HL-60 (cell line): ENCODE results near the gene FAM47E.

ENCODE experiments used
- GABPA ChIP-seq: IDR thresholded peaks from 2 replicates; pipeline ENCODE4 v1.6.1; 2012; ENCODE audit warnings: low read depth
- POLR2AphosphoS5 ChIP-seq: IDR thresholded peaks from 2 replicates; pipeline ENCODE4 v1.6.1; 2012; ENCODE audit warnings: low read depth
- REST ChIP-seq: IDR thresholded peaks from 2 replicates; pipeline ENCODE4 v1.6.1; 2012; ENCODE audit warnings: low read depth; ENCODE audit not compliant: insufficient replicate concordance
- SPI1 ChIP-seq: IDR thresholded peaks from 2 replicates; pipeline ENCODE4 v1.6.1; 2012; ENCODE audit warnings: low read depth, mild to moderate bottlenecking, borderline replicate concordance
- TF ChIP-seq, protein P1 (sequence below): IDR thresholded peaks from one replicate; pipeline ENCODE4 v1.5.1; 2011; ENCODE audit warnings: low read length, control low read depth, inconsistent platforms; ENCODE audit not compliant: insufficient read depth

DNA sequence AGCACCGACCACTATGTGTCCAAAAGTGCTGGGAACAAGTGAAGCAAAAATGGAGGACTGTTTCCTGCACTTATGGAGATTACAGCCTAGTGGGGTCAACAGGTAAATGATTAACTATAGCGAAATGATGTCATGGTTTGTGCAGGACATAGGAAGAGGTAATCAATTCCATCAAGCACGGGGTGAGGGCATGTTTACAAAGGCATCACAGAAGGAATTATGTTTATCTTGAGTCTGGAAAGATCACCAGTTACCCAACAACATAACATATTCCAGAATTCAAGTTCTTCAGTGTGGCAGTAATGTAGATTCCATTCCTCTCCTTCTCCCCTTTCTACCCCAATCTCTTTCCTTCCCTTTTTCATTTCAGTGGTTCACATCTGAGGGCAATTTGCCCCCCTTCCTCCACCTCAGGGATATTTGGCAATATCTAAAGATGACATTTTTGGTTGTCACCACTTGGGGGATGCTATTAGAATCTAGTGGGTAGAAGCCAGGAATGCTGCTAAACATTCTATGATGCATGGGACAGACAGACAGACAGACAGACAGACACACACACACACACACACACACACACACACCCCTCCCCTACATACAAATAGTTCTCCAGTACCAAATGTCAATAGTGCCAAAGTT, 24.1 kb downstream of the FAM47E start:
- TF ChIP-seq, protein P1, sequence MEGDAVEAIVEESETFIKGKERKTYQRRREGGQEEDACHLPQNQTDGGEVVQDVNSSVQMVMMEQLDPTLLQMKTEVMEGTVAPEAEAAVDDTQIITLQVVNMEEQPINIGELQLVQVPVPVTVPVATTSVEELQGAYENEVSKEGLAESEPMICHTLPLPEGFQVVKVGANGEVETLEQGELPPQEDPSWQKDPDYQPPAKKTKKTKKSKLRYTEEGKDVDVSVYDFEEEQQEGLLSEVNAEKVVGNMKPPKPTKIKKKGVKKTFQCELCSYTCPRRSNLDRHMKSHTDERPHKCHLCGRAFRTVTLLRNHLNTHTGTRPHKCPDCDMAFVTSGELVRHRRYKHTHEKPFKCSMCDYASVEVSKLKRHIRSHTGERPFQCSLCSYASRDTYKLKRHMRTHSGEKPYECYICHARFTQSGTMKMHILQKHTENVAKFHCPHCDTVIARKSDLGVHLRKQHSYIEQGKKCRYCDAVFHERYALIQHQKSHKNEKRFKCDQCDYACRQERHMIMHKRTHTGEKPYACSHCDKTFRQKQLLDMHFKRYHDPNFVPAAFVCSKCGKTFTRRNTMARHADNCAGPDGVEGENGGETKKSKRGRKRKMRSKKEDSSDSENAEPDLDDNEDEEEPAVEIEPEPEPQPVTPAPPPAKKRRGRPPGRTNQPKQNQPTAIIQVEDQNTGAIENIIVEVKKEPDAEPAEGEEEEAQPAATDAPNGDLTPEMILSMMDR = no peak
- TF ChIP-seq GABPA (no peak), POLR2AphosphoS5 (no peak), SPI1 (no peak; the same call in 1 of the 2 replicates), REST (no peak)
